ENCODE data around the gene FGF11. TPM values are rescaled to one million over a fixed set of nuclear protein-coding genes. Genes with fewer than 3 reads are reported as not detected.

FGF11 gene
- total RNA-seq, 2 donors from 2014 or later, result 2.1 TPM; not detected in 1

GRCh38 chr17:7435676-7436555, 3.4 kb upstream of the FGF11 start:
- Histone ChIP-seq H3K9me3 (no peaks in the 10 kb centered on the region), H3K27ac (peak overlapping the region; percentile 80 to 94 (median 90)), H3K4me3 (peak overlapping the region; percentile 25 to 32), H3K36me3 (replicated peaks in 1 of 2; ENCODE audit: insufficient read depth in 1 of 2, low read depth in 2 of 2) (no peaks in the 10 kb centered on the region), H3K27me3 (no peaks in the 10 kb centered on the region), H3K4me1 (peaks cover 48% of the 10 kb centered on the region)
- ATAC-seq, result peak; percentile 9
- intact Hi-C loops (cut with DNase I), result no loop called here
- peak in 2 of 3 donors; percentile 8 to 32 for TF ChIP-seq POLR2A (IDR thresholded peaks at IDR 0.05)
- TF ChIP-seq CTCF (IDR thresholded peaks at IDR 0.05), result peak in 2 of 7 experiments; percentile 3 to 27
- peak; percentile 56 to 62 (median 57) for DNase-seq
- 5 to 7% methylated on average over 8 to 46 of the region's 49 CpGs for WGBS, 2 donors

DNA sequence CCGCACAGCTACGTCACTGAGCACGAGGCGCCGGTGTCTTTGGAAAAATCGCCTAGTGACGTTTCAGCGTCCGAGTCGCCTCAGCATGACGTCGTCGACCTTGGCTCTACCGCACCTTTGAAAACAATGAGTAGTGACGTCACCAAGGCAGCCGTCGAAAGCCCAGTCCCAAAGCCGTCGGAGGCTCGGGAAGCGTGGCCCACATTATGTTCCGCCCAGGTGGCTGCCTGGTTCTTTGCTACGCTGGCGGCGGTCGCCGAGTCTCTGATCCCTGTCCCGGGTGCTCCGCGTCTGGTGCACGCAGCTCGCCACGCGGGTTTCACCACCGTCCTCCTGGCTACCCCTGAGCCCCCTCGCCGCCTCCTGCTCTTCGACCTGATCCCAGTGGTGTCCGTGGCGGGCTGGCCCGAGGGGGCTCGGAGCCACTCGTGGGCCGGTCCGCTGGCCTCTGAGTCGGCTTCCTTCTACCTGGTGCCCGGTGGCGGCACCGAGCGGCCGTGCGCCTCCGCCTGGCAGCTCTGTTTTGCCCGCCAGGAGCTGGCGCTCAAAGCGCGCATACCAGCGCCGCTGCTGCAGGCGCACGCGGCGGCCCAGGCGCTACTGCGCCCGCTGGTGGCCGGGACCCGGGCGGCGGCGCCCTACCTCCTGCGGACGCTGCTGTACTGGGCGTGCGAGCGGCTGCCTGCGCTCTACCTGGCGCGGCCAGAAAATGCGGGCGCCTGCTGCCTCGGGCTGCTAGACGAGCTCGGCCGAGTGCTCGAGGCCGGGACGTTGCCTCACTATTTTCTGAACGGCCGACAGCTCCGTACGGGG, 2.5 kb upstream of the FGF11 start:
- no peaks in the 10 kb centered on the region for H3K27me3 ChIP-seq
- intact Hi-C loops (cut with DNase I), result no loop called here
- H3K36me3 ChIP-seq (replicated peaks in 1 of 2; ENCODE audit: insufficient read depth in 1 of 2, low read depth in 2 of 2), result no peaks in the 10 kb centered on the region
- H3K27ac ChIP-seq, result peak overlapping the region; percentile 80 to 94 (median 90)
- ATAC-seq, result peak; percentile 75
- WGBS, 2 donors, result 5 to 44% methylated on average over 4 to 92 of the region's 92 CpGs
- H3K4me3 ChIP-seq, result no peak overlapping the region
- TF ChIP-seq POLR2A (IDR thresholded peaks at IDR 0.05) (peak; percentile 72 to 90 (median 89)), CTCF (IDR thresholded peaks at IDR 0.05) (peak; percentile 82 to 99 (median 91))
- peaks cover 49% of the 10 kb centered on the region for H3K4me1 ChIP-seq
- peak; percentile 90 to 93 (median 91) for DNase-seq
- H3K9me3 ChIP-seq, result no peaks in the 10 kb centered on the region

GRCh38 chr17:7437369-7437863, 1.9 kb upstream of the FGF11 start:
- no peaks in the 10 kb centered on the region for H3K27me3 ChIP-seq
- intact Hi-C loops (cut with DNase I), result no loop called here
- no peak for TF ChIP-seq POLR2A (IDR thresholded peaks at IDR 0.05)
- TF ChIP-seq CTCF (IDR thresholded peaks at IDR 0.05), result no peak
- H3K4me3 ChIP-seq, result no peak overlapping the region
- 25 to 72% methylated on average over 8 to 27 of the region's 31 CpGs for WGBS, 2 donors
- H3K36me3 ChIP-seq (replicated peaks in 1 of 2; ENCODE audit: insufficient read depth in 1 of 2, low read depth in 2 of 2), result no peaks in the 10 kb centered on the region
- ATAC-seq (no peak), DNase-seq (no peak)
- no peaks in the 10 kb centered on the region for H3K9me3 ChIP-seq
- peak overlapping the region; percentile 80 to 94 (median 90) for H3K27ac ChIP-seq
- H3K4me1 ChIP-seq, result peaks cover 49% of the 10 kb centered on the region

GRCh38 chr17:7437950-7438614, 1.2 kb upstream of the FGF11 start:
- H3K4me1 ChIP-seq, result peaks cover 49% of the 10 kb centered on the region
- H3K9me3 ChIP-seq, result no peaks in the 10 kb centered on the region
- H3K27ac ChIP-seq, result peak overlapping the region in 1 of 4 donors; percentile 94
- H3K36me3 ChIP-seq (replicated peaks in 1 of 2; ENCODE audit: insufficient read depth in 1 of 2, low read depth in 2 of 2), result no peaks in the 10 kb centered on the region
- 50 to 87% methylated on average over 48 of the region's 48 CpGs for WGBS, 2 donors
- no peaks in the 10 kb centered on the region for H3K27me3 ChIP-seq
- TF ChIP-seq POLR2A (IDR thresholded peaks at IDR 0.05) (no peak), CTCF (IDR thresholded peaks at IDR 0.05) (no peak)
- H3K4me3 ChIP-seq, result no peak overlapping the region
- intact Hi-C loops (cut with DNase I), result no loop called here
- ATAC-seq, result no peak
- DNase-seq, result peak; percentile 25 to 48 (median 34)

All from body of pancreas (tissue), 4 donors.